Measurements from ENCODE around the gene SEMA3F.

- TF ChIP-seq CTCF (IDR thresholded peaks at IDR 0.05) (no peak), POLR2AphosphoS5 (IDR thresholded peaks at IDR 0.05; ENCODE audit: insufficient read depth in 1 of 2, low read depth in 1 of 2) (no peak), POLR2A (IDR thresholded peaks at IDR 0.05) (no peak)
Observed at GRCh38 chr3:50122661-50123391, 32.3 kb upstream of the SEMA3F start.
